GM18519 (cell line): Measurements from ENCODE around the gene THSD7A.
"Not testable (repeated sequence)": the region's sequence is repeated elsewhere in the genome, so short reads cannot be mapped to it uniquely, and the experiment has no call there.

Source experiments
- ATAC-seq: cut with Tn5 transposase; IDR thresholded peaks from one replicate; pipeline ENCODE4 v1.9.1; 2021; ENCODE audit warnings: mild to moderate bottlenecking, moderate library complexity; ENCODE audit not compliant: unreplicated experiment, low FRiP score

The THSD7A gene

DNA sequence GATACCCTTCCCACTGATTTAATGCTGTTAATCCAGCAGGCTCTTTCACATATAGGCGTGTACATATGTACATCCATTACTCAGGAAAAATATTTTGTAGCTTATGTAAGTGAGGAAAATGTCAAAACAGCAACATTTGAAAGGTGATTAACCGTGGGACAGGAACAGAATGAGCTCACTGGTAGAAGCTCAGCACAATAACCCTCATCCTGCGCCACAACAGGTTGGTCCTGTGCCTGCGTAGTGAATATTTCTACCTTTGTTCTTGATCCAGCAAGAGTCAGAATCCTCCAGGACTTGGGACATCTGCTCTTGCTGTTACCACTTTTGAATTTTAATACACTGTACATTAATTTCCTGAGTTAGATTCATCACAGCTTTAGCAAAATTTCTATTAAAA, 359.4 kb downstream of the THSD7A start:
- no peak for ATAC-seq

DNA sequence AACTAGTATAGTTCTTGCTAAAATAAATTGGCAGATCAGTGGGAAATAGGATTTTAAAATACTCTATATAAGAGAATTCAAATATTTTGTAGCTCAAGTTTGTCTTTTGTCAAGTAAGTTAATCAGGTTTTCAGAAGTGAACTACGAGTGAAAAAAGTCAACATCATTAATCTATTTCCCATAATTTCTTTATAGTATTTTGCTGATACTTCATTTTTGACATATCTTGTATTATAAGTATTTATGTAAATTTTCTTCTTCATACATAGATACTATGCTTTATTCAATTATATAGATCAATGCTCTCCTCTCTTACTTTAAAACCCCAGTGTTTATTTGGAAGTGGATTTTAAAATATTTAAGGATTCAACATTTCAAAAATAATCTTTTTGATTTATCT, 360.7 kb downstream of the THSD7A start:
- no peak for ATAC-seq

DNA sequence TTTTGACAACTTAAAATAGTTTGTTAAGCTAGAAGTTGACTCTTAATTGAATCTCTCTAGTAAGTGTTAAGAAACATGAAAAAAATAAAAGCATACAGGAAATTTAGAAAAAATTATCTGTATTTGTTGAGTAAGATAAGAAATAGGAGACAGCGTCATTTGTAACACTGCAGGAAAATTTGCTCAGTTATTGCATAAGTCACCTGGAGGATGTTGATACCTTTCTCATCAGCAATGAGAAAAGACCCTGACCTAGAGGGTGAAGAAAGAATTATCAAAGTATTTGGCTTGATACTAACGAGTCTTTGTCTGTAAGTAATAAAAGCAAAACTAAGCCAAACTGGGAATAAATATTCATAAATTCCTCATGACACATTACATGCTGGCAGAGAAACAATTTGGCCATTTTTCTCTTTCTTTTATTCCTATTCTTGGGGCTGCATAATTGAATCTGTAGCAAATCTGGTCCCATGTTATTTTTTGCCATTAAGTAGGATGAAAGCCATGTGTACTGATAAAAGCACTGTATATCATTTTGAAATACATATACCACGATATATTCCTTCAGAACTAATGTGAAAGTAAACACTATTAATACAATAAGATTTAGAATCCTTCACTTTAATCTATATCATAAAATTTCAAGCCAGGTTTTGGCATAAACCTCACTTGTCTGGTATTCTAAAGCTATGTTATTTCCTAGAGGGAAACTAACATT, 362.8 kb downstream of the THSD7A start:
- ATAC-seq = no peak

DNA sequence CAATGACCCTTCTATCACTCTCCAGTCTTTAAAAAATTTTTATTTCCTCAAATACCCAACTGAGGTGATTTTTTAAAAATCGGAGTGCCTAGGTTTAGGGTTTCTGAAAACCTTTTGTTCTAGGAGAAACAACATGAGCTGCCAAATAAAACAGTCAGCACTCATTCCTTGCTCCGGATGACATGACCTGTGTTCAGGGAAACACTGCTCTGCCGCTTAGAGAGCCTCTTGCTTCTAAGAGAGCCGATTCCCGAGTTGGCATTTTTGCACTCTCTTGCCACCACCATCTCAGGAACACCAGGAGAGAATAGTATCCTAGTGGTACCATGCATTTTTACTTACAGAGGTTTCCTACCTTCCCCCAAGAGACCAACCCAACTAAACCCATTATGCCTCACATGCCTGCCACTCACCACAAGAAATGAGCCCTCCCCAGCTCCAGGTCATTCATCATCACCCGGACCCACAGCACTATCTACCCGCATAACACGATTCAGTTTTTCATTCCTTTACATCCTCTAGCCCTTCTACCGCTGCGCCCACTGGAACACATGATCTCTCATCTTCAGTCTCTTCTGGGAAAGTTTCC, 365.4 kb downstream of the THSD7A start:
- no peak for ATAC-seq

DNA sequence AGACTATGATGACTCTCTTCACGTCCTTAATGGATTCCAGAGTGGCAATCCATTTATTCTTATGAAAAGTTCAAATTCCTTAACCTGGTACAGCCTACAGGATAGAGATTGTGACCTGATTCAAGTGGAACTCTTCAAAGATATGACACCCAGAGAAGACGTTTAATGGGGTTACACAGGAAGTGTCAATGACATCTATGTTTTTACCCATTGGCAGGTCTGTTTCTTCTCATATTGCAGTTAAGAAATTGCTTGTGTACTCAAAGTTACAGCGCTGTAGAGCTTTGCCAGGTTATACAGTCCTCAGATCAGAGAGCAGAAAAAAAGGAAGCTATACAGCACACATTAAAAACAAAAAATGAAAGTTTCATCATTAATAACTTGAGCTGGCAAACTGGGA, 367.4 kb downstream of the THSD7A start:
- ATAC-seq = no peak

GRCh38 chr7:11461946-11462345, 370.1 kb downstream of the THSD7A start:
- ATAC-seq = no peak

DNA sequence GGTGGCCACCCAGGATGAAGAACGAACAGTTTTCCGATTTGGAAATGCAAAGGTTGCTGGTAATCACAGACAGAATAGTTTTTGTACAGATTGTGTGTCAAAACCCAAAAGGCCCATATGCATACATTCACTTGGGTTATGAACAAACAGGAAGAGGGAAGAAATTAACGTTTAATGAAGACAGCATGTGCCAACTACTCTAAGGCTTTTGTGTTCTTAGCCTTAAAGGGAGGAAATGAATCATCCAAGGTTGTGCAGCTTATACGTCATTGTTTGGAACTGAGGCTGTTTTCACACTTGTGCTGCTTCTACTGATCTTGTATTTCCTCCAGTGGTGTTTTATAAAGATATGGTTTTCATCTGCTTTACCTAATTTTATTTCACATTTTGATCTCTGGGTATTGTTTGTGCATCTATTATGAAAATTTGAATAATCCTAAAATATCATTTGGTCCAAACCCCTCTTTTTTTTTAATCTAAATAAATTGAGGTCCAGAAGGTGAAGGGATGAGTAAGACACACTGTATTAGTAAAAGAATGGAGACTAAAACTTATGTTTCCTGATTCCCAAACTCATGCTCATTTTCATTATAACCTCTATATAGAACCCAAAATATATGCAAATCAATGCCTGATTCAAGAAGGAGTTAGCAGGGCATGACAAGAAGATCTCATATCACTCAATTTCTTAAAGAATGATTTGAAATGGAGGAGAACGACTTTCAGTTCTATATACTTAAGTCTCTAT, 373.1 kb downstream of the THSD7A start:
- ATAC-seq = no peak

DNA sequence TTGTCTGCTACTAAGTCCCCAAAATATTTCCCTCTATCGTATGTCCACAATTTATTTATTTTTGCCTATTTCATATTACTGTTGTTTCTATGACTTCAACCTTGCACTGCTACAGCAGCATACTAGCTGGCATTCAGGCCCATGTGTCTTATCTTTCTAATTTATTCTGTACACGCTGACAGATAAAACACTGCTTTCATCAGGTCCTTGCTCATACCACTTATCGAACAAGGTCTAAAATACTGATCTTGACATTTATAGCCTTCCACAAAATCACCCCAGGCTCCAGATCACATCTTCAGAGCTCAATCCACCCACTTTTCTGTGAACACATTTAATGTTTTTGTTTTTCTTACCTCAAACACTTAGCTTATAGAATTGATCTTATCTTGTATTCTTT, 374.6 kb downstream of the THSD7A start:
- ATAC-seq = no peak

GRCh38 chr7:11456574-11456973, 375.4 kb downstream of the THSD7A start:
- no peak for ATAC-seq

GRCh38 chr7:11452476-11452875, 379.5 kb downstream of the THSD7A start:
- ATAC-seq = no peak

- ATAC-seq = no peak
Measured at GRCh38 chr7:11450281-11450680, 381.7 kb downstream of the THSD7A start.

- ATAC-seq = no peak
Measured at GRCh38 chr7:11449316-11449715, 382.7 kb downstream of the THSD7A start.

GRCh38 chr7:11448323-11448722, 383.7 kb downstream of the THSD7A start:
- ATAC-seq = no peak

DNA sequence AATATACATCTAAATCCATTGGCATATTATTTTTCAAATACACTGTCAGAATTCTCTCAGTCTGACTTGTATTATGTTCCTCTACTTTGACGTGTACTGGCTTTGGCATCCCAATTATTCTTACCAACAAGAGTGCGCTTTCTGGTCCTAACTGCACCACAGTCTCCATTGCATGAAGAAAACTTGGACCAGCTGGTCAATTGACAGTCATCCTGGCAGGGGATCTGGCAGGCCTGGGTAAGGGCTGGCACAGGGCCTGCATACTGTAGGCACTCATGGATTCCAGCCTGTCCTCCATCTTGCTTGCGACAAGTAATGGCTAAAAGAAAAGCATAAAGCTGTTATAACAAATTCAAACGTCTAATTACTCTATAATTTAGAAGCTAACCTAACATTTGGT, 384.9 kb downstream of the THSD7A start:
- ATAC-seq = no peak

GRCh38 chr7:11443934-11444333, 388.1 kb downstream of the THSD7A start:
- ATAC-seq = not testable (repeated sequence)

GRCh38 chr7:11437994-11438393, 394.0 kb downstream of the THSD7A start:
- no peak for ATAC-seq

DNA sequence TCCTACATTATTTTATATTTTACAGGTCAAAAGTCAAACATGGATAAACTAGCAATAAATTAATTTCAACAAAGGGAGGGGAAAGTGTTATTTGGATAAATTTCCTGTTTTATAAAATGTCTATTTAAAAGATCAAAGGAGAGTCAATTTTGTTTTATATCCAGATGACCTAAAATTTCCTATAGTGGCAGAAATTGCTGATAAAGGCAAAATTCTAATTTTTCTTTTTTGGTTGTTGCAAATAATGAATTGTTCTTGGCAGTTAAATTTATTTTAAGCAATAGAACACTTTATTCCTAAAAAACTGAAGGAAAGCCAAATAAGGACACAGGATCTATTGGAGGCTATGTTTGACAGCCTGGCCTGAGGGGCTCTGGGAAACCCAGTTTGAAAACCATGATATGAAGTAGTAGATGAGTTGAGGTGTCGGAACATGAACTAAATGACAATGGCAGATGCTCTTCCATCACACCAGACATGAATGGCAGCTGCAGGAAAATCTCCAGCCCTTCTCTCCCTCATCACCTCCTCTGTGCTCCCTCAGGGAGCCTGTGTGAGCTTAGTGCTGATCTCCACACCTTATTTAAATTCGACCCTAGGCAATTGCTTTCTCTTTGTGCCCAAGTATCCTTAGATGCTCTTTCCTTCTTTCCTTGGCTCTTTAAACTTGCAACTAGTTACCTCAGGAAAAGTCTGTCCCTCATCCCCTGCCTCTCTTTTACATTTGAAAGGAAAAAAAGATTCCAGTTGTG, 395.0 kb downstream of the THSD7A start:
- ATAC-seq = no peak

- no peak for ATAC-seq
Measured at GRCh38 chr7:11436316-11436715, 395.7 kb downstream of the THSD7A start.

DNA sequence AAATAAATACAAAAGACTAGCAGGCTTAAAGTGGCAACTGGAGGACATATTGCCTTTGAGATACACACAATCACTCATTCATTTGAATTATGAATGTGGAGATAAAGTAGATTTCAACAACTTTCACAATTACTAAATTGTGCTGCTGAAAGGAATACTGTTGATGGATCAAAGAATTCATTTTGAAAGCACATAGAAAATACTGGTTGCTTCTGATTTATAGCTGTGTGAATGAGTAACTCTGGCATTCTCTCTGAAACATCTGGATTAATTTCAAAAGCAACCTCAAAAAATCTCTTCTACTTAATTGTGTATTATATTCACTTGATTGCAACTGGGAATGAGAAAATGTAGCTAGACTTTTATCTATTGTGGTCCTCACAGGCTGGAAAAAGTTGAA, 397.6 kb downstream of the THSD7A start:
- no peak for ATAC-seq

GRCh38 chr7:11430841-11431240, 401.2 kb downstream of the THSD7A start:
- no peak for ATAC-seq

GRCh38 chr7:11430112-11430511, 401.9 kb downstream of the THSD7A start:
- no peak for ATAC-seq
